Brain pericyte (primary cell): ENCODE data around the gene ZNG1F.
"Not testable (repeated sequence)": the region's sequence is repeated elsewhere in the genome, so short reads cannot be mapped to it uniquely, and the experiment has no call there.

Source experiments
- DNase-seq: peaks from one replicate; pipeline ENCODE4 v3.0.0-alpha.2; 2012; ENCODE audit warnings: low read depth, low spot score

The ZNG1F gene

GRCh38 chr9:41189217-41189616, at the start of gene ZNG1F:
ZNG1F (minus strand) TSS chr9:41189317; CDS start chr9:41189258, 59 bp downstream.
- DNase-seq = not testable (repeated sequence)

GRCh38 chr9:41237110-41237749, 48.1 kb upstream of the ZNG1F start:
- DNase-seq = not testable (repeated sequence)

- DNase-seq = not testable (repeated sequence)
These were observed 47.5 kb upstream of the ZNG1F start for GRCh38 chr9:41236486-41237109.

GRCh38 chr9:41234811-41235805, 46.0 kb upstream of the ZNG1F start:
- not testable (repeated sequence) for DNase-seq

GRCh38 chr9:41234221-41234620, 45.1 kb upstream of the ZNG1F start:
- DNase-seq = not testable (repeated sequence)

- DNase-seq = not testable (repeated sequence)
These were observed 43.2 kb upstream of the ZNG1F start for GRCh38 chr9:41232326-41232725.

- not testable (repeated sequence) for DNase-seq
These were observed 41.3 kb upstream of the ZNG1F start for GRCh38 chr9:41230418-41230817.

- no peak for DNase-seq
These were observed 40.6 kb upstream of the ZNG1F start for GRCh38 chr9:41229408-41230401.

- not testable (repeated sequence) for DNase-seq
These were observed 30.7 kb upstream of the ZNG1F start for GRCh38 chr9:41219831-41220230.

GRCh38 chr9:41188439-41188838, 678 bp downstream of the ZNG1F start:
- not testable (repeated sequence) for DNase-seq

- DNase-seq = not testable (repeated sequence)
These were observed 14.1 kb downstream of the ZNG1F start for GRCh38 chr9:41174994-41175393.

- DNase-seq = not testable (repeated sequence)
These were observed 39.0 kb downstream of the ZNG1F start for GRCh38 chr9:41150116-41150515.

- not testable (repeated sequence) for DNase-seq
These were observed 47.2 kb downstream of the ZNG1F start for GRCh38 chr9:41141878-41142277.

GRCh38 chr9:41128581-41128980, 60.5 kb downstream of the ZNG1F start, which contains the start of gene FOXD4L6:
FOXD4L6 (minus strand) TSS chr9:41128681; CDS start chr9:41128383, 298 bp downstream.
- not testable (repeated sequence) for DNase-seq

GRCh38 chr9:41126746-41127446, 62.2 kb downstream of the ZNG1F start:
- DNase-seq = not testable (repeated sequence)

GRCh38 chr9:41125936-41126335, 63.2 kb downstream of the ZNG1F start:
- DNase-seq = not testable (repeated sequence)

GRCh38 chr9:41125109-41125658, 63.9 kb downstream of the ZNG1F start:
- not testable (repeated sequence) for DNase-seq

- DNase-seq = not testable (repeated sequence)
These were observed 64.6 kb downstream of the ZNG1F start for GRCh38 chr9:41124250-41125108.

GRCh38 chr9:41123812-41124211, 65.3 kb downstream of the ZNG1F start:
- DNase-seq = not testable (repeated sequence)
